HG02870 (cell line): ENCODE results near the gene ABCC4.

Experiments
- ATAC-seq: cut with Tn5 transposase; IDR thresholded peaks from one replicate; pipeline ENCODE4 v1.9.1; 2021; ENCODE audit warnings: mild to moderate bottlenecking, moderate library complexity; ENCODE audit not compliant: unreplicated experiment

ABCC4 gene

DNA sequence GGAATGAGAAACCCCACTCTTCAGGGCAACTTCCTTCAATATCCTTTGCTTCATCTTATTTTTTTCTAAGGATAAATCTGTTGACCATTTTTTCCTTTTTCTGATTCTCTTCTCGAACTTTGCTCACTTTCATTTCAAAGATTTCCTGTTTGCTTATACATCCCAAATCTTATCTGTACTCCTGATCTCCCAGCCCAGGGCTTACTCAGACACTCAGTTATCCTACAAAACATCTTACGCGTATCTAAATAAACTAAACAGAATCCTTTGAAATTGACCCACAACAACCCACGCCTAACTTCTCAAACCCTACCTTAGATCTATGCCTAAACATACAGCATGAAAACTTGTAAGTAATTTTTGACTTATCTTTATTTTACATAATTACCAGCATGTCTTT lies 179.2 kb downstream of the ABCC4 start:
- no peak for ATAC-seq

DNA sequence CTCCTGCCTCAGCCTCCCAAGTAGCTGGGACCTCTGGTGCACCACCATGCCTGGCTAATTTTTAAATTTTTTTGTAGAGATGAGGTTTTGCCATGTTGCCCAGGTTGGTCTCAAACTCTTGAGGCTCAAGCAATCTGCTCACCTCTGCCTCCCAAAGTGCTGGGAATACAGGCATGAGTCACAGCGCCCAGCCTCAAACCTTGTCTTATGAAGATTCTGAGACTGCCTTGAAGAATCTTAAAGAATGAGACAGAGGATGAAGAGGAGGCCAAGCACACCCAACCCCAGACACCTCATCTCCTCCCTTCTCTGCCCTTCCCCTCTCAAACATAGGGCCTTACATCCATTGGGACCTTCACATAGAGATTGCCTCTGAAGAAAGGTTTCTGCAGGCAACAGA lies 179.7 kb downstream of the ABCC4 start:
- no peak for ATAC-seq

DNA sequence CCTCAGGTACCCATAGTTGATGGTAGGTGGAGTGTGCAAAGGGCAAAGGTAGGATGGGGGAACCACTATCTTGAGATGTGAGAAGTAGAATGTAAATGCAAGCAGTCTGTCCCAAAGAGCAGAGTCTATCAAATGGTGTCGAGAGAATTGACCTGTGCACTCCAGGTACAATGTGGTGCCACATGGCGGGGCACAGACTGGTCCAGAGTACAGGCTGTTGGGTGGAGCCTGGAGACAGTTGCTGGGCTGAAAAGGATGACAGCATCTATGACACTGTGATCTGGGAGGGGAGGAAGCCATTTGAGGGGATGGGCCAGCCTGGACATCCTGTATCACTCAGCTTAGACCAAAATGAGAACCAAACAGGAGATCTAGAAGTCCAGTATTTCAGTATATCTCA lies 180.6 kb downstream of the ABCC4 start:
- ATAC-seq: no peak

DNA sequence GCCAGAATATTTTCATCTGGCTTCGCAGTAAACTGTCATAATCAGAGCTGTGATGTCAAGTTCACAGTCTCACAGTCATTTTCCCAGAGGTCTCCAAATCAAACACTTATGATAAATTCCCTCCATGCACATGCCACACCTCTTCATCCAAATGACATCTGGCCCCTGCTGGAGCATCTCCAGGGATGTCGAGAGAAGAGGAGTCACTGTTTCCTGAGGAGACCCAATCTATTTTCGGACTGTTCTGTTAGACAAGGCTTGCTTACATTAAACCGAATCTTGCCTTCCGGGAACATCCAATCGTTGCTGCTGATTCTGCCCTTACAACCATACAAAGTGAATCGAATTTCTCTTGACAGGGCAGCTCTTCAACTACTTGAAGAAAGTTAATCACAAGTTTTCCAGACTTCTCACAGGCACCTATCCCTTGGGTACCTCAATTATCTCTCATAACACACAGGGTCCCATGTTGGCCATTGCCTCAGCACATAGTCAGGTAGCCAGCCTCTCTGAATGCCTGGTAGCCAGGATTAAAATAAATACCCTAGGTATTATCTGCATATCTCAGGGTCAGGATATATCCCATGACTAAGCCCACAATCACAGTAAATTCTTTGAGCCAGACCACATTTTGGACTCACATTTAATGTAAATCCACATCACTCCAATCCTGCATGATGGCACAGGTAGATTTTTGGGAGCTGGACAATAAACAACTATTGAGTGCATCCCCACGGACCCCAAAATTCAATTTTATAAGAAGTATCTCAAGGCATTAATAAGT lies 182.5 kb downstream of the ABCC4 start:
- no peak for ATAC-seq

DNA sequence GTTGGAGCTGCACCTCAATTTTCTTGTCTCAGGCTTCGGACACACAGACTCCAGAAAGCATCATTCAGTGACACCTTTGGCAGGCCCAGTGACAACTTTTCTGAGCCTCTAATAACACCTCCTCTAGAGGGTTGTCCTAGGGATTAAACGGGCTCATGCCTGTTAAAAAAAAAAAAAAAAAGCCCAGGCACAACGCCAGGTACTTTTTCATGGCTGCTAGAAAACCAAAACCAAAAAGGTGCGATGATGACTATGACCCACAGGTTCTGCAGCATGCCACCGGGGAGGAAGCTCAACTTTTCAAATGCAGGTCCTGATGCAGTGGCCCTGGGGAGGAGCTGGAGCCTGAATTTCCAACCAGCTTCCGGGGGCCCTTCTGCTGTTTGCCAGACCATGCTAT lies 184.2 kb downstream of the ABCC4 start:
- no peak for ATAC-seq

DNA sequence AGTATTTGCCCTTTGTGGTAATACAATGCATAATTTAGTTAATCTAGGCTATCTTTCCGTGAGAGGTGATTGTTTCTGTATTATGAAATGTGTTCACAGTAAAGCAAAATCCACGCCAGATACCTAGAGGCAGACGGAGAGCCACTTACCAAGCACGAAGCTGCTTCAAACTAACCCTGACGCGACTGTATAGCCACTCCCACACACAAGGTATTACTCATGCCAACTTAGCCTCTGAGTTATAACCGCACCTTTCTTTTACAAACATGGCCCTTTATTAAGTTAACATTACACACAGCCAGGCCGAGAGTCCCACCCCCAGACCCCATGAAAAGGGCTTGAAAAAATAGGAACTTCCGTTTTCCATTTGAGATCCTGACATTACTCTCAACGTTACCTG lies 185.7 kb downstream of the ABCC4 start:
- no peak for ATAC-seq

DNA sequence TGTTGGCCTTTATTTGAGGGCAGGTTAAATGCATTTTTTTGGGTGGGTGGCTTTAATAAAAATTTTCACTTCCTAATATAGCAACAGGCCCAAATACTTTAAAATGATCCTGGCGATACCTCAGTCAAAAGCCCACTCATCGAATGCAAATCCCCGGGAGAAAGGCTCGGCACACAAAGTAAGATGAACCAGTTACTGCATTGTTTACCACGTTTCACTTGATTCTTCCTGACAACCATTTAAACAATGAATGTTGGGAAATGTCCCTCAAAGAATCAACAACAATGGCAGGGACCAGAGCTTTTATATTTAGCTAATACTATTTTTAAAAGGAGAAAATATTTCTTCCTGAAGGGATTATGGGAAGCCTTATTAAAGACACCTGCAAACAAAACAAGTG lies 187.7 kb downstream of the ABCC4 start:
- no peak for ATAC-seq

DNA sequence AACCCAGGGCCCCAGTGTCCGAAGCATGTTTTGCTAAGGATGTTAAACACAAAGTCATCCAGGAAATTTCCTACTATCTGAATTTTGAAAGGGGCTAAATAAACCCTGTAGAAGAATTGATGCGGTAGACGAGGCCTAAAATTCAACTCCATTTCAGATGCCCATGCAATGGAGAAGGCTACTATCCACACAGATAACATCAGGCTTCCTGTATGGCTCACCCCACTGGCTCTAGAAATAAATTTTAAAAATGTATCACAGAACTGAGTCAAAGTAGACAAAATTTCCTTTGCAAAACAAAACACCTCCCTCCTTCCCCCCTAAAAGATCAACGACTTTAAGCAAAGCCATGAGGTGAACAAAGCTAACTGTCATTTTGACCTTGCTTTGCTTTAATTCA lies 188.4 kb downstream of the ABCC4 start:
- ATAC-seq: no peak

DNA sequence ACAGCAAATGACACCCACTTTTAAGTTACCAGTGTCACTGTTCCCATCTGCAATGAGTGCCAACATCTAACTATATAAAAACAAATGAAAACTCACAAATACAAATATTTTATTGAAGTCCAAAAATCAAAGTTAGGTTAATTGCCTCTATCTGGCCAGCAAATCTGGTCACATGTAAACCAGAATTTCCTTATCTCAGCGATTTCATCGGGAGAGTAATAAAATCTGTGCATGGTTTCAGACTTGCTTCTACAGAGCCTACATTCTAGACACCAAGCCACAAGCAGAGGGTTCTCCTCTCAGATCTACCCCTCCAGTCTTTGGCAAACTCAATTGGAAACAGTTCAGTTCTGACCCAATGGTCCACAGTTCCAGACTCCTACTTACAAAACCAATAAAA lies 189.6 kb downstream of the ABCC4 start:
- no peak for ATAC-seq

DNA sequence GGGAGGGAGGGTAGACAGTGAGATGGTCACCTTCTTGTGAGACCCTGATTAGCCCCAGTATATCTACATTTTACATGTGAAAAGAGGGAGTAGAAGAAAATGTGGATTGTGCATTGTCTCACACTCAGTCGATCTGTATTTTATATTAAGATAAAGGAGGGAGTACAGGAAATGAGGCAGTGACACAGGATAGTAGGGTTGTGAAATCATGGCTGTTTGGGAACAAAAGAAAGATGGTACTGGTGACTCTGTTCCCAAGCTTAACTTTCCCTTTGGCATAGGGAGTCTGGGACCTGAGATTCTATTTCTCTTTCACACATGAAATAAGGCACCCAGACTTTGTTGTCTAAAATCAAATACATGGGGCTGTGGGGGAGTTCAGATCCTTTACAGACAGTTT lies 194.7 kb downstream of the ABCC4 start:
- no peak for ATAC-seq

DNA sequence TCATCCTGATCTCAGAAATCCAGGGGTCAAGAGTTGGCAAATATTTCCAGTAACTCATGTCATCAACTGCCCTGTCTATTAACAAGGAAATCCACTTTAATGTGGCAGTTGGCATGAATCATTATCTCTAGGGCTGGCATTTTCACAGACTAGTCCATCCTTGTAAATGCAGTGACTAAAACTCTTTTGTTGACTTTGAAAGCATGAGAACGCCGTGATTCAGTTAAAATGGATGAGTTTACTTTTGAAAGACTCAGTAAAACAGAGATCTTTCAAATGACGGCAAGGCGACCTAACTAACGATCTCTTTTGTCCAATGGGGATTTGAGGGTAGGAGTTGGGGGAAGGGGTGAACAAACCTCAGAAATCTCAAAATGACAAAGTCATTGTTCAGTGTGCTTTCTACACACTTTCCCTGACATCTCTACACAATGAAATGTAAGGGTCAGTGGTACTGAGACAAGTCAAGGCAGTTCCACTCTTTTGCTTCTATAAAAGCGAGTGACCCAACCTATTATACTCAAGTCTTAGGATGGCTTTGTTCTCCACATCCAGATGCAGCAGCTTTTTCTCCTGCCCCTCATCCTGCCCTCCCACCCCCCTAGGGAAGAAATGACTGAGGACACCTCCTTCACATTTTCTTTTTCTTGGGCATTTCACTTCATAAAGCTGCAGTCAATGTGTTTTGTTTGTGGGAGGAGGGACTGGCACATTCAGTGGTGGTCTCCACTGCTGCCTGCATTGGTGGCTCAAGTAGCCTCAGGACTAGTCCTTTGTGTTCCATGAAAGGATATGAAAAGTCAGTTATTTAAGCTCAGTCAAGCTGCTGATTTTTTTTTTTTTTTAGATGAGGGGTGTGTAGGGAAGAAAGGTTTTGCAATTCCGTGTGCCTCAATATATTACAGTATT lies 200.5 kb downstream of the ABCC4 start:
- peak; percentile 51 for ATAC-seq

DNA sequence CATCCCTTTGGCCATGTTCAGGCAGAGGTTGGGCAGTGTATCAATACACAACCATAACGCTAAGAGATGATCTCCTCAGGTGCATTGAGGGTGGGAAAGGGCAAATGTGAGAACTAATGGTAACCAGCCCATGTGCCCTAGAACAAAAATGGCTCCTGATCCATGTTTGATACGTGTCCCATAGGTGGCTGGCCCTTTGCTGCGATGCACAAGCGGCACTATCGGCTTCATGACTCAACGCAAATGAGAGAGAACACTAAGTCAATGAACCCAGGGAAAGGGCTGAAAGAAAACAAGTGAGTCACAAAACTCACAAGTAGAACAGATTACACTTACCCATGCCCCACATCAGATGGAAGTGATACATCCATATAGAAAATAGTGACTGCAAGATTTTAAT lies 201.7 kb downstream of the ABCC4 start:
- ATAC-seq: no peak

DNA sequence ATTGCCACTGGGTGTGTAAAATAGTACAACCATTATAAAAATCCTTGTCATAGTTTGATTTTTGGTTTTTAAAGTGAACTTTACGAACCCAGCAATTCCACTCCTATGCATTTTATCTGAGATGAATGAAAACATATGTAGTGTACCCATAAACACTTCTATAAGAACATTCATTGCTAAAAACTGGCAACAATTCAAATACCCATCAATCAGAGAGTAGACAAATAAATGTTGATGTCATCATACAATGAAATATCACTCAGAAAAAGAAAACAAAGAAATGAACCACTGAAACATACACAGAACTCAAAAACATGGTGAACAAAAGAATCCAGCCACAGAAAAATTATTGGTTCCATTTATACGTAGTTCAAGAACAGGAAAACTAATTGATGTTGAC lies 202.3 kb downstream of the ABCC4 start:
- no peak for ATAC-seq

DNA sequence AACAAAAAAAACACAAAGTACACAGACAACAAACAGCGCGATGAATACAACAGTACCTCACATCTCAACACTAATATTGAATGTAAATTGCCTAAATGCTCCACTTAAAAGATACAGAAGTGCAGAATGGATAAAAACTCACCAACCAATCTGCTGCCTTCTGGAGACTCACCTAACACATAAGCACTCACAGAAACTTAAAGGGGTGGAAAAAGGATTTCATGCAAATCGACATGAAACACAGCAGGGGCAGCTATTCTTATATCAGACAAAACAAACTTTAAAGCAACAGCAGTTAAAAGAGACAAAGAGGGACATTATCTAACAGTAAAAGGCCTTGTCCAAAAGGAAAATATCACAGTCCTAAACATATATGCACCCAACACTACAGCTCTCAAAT lies 209.5 kb downstream of the ABCC4 start:
- no peak for ATAC-seq

DNA sequence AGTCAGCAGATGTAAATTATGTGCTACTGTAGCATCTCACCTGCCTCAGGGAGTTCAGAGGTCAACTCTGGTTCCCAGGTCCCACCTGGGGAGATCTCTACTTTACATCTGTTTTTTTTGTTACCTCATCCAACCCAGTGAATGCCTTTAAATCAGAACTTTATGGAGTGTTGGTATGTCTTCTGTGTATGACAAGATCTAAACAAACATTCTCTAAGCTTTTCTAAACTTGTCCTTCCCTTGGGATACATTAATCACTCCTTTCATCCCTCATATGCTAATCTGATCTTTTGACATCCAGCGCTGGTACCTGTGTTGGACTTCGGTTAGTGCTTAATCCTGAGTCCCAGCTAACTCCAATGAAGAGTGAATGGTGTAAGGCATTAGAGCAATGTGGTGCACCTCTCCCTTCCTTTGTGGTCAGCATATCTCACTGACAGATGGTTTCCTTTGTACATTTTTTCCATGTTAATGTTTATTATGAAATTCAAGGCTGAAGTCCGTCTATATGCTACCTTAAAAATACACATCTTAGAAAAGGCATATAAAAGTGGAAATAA lies 213.4 kb downstream of the ABCC4 start:
- no peak for ATAC-seq

DNA sequence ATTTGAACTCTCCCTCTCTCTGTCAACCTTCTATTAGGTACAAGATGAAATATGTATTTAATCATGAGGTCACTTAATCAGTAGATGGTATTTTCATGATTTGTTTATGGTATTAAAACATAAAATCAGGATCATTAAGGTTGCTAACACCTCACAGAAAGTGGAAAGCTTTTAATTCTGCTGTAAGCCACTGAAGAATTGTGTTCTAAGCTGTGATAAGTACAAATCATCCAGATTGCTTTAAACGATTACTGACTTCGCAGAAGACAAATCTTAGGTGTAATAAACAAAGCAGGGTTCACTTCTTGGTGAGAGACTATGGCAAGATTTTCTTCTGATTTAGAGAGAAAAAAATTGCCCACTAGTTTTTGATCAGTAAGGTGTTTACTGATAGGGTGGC lies 214.5 kb downstream of the ABCC4 start:
- ATAC-seq: no peak

DNA sequence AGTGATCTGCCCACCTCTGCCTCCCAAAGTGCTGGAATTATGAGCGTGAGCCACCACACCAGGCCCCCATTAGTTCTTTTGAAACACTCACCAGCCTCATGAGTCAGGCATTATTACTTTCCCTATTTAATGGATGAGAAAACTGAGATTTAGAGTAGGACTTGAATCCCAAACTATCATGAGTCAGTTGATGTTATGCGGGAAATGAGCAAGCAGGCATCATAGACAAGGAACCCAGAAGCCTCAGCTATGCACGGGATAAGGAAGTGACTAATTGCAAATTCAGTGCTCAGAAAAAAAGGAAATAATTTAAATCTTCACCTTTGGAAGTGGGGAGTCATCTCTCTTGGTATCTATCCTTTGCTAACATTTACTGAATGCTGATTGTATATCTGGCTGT lies 217.5 kb downstream of the ABCC4 start:
- ATAC-seq: no peak

DNA sequence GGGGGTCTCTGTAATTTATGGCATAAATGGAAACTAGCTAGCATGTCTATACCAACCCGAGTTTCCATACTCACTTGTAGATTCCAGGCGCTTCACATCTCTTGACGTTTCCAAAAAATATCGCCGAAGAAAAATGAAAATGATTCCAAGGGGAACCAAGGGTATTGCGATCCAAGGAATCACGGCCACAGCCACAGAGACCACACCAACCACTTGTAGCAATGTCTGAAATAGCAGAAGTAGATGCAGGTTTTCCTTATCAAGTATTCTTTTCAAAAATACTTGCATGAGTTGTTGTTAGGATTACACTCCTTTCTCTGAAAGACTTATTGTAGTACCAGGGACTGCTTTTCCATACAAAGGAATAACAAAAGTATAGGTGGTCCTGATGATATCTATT lies 218.2 kb downstream of the ABCC4 start:
- no peak for ATAC-seq

DNA sequence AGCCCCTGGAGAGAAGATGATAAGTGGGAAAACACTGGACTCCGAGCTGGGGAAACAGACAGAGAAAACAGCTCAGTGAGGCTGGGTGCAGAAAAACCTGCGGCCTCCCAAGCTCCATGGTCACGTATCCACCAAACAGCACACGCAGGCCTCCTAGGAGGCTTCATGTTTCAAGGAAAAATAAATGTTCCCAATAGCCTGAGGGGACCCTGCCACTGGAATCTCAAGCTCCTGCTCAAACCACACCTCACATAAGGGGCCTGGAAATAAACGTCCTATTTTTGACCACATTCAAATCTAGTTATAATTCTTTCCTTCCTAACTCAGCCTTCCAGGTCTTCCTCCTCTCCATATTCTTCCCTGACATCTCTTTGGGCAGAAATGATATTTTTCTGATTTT lies 225.7 kb downstream of the ABCC4 start:
- ATAC-seq: no peak

DNA sequence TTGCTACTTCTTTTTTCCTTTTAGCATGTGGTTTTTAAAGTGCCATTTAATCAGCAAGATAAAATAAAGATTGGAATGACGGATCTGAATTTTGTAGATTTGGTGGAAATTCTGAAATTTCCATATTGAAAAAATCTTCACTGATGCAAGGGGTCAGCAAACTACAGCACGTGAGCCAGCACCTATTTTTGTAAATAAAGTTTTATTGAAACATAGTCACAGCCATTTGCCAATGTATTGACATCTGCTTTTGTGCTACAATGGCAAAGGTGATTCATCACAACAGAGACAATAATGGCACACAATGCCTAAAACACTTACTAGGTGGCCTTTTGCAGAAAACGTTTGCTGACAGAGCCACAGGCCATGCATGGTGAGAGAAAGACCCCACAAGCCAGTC lies 226.4 kb downstream of the ABCC4 start:
- no peak for ATAC-seq

DNA sequence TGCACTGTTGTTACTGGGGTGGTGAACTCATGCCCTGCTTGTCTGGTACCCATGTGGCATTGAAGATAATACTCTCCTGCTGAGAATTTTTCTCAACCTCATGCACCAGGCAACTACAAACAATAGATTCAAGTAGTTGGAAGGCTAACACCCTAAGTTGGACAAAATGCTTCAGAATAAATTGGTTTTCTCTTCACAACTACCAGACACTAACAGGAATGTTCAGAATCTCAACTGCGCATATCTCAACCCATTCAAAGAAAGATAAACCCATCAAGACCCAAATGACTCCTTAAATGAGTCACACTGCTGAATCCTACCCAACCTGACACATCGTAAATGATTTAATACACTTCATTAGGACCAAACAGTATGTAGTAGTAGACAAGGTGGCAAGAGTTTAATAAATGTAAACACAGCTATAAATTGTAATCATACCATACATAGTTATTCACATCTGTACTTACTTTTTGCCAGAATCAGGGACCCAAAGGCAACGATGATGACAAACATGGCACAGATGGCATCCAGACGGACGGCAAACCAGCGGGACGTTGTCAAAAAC lies 227.4 kb downstream of the ABCC4 start:
- ATAC-seq: no peak

DNA sequence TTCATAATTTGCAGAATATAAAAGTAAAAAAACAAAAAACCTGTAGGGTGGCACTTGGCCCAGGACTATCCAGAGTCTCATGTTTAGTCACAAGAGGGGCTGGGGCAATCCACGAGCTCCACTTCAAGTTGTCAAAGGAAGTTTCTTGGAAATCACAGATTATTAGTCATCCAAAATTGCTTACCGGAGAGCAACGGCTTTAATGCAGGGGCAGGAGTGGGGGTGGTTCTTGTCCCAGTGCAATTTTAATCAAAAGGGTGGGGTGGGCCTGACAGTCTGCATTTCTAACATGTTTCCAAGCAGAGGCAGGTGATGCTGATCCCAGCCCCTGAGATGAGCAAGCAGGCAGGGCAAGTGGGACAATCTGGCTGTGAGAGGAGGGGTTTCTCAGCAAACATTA lies 233.9 kb downstream of the ABCC4 start:
- ATAC-seq: no peak
